Stimulated activated CD4-positive, alpha-beta T cell treated with anti-CD3 and anti-CD28 coated beads, Interleukin-2, amount 100 ng/mL, for 4 hours (primary cell): ENCODE measurements around the gene EHBP1.

ENCODE experiments used
- DNase-seq: peaks from one replicate; pipeline ENCODE4 v3.0.0-alpha.2; 2020; ENCODE audit warnings: low read depth

Gene EHBP1

GRCh38 chr2:62705007-62705829, at the start of gene EHBP1:
Gene EHBP1, plus strand, starts transcription at chr2:62705713. Its CDS starts 1,479 bp downstream, at chr2:62707192.
- peak; percentile 96 for DNase-seq

- no peak for DNase-seq
Measured at GRCh38 chr2:62657783-62658182, 47.7 kb upstream of the EHBP1 start.

- DNase-seq, result no peak
Measured at GRCh38 chr2:62658891-62659290, 46.6 kb upstream of the EHBP1 start.

GRCh38 chr2:62660087-62660486, 45.4 kb upstream of the EHBP1 start:
- no peak for DNase-seq

GRCh38 chr2:62660582-62661262, 44.8 kb upstream of the EHBP1 start:
- DNase-seq, result no peak

GRCh38 chr2:62661263-62661635, 44.3 kb upstream of the EHBP1 start:
- DNase-seq, result no peak

GRCh38 chr2:62662131-62662530, 43.4 kb upstream of the EHBP1 start:
- DNase-seq, result no peak

- DNase-seq, result no peak
Measured at GRCh38 chr2:62662554-62662953, 43.0 kb upstream of the EHBP1 start.

- DNase-seq, result no peak
Measured at GRCh38 chr2:62663411-62663810, 42.1 kb upstream of the EHBP1 start.

GRCh38 chr2:62663920-62664795, 41.4 kb upstream of the EHBP1 start:
- DNase-seq, result no peak

GRCh38 chr2:62665446-62665845, 40.1 kb upstream of the EHBP1 start:
- no peak for DNase-seq

GRCh38 chr2:62669180-62669579, 36.3 kb upstream of the EHBP1 start:
- no peak for DNase-seq

GRCh38 chr2:62672601-62673000, 32.9 kb upstream of the EHBP1 start:
- no peak for DNase-seq

- DNase-seq, result no peak
Measured at GRCh38 chr2:62675062-62675461, 30.5 kb upstream of the EHBP1 start.

- no peak for DNase-seq
Measured at GRCh38 chr2:62685256-62685655, 20.3 kb upstream of the EHBP1 start.

GRCh38 chr2:62686012-62686685, 19.4 kb upstream of the EHBP1 start:
- no peak for DNase-seq

- no peak for DNase-seq
Measured at GRCh38 chr2:62687636-62688035, 17.9 kb upstream of the EHBP1 start.

GRCh38 chr2:62688771-62689170, 16.7 kb upstream of the EHBP1 start:
- DNase-seq, result no peak

- DNase-seq, result no peak
Measured at GRCh38 chr2:62691186-62691585, 14.3 kb upstream of the EHBP1 start.

- no peak for DNase-seq
Measured at GRCh38 chr2:62692225-62692624, 13.3 kb upstream of the EHBP1 start.

- DNase-seq, result no peak
Measured at GRCh38 chr2:62698653-62699052, 6.9 kb upstream of the EHBP1 start.

GRCh38 chr2:62704654-62705006, 883 bp upstream of the EHBP1 start:
- no peak for DNase-seq
